Testis (tissue), 2 donors: Measurements from ENCODE around the gene EPS15.

Experiments
- CTCF ChIP-seq, 3 experiments: fragments of 450-650 bp in 2 of 3; fragments of 200-600 bp in 1 of 3; sonication (generic) in 1 of 3; IDR thresholded peaks; one replicate each; pipeline ENCODE4 v1.5.1; 2016 to 2019; ENCODE audit warnings: antibody characterized with exemption in 3 of 3, mild to moderate bottlenecking in 2 of 3, moderate library complexity in 1 of 3
- POLR2A ChIP-seq: fragments of 450-650 bp; IDR thresholded peaks from one replicate; pipeline ENCODE4 v1.6.1; 2017; ENCODE audit warnings: antibody characterized with exemption, mild to moderate bottlenecking, moderate library complexity

DNA sequence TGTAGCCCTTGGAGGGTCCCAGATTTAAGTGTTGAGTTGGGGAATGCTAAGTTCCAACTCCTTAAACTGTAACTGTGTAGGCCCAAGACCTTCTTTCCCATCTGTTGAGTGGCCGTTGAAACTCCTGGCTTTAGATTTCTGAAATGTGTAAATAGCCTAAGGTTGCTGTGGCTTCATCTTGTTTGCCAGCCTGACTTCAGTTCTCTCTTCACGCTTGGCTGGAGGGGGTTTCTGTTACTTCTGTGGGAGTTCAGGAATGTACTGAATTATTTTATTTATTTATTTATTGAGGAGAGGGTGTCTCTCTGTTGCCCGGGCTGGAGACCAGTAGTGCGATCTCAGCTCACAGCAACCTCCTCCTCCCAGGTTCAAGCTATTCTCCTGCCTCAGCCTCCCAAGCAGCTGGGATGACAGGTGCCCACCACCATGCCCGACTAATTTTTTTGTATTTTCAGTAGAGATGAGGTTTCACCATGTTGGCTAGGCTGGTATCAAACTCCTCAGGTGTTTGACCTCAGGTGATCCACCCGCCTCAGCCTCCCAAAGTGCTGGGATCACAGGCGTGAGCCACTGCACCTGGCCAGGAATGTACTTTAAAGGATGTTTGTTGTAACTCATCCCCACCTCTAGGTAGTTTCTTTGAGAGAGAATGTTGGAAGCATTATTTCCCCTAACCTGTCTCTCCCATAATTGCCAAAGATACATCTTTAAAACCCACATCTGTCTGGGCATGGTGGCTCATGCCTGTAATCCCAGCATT lies 194.6 kb downstream of the EPS15 start:
- TF ChIP-seq CTCF (IDR thresholded peaks at IDR 0.05): no peak
- no peak for TF ChIP-seq POLR2A
